Mammary epithelial cell (primary cell): ENCODE results near the gene CIROP.

Source experiments
- CTCF ChIP-seq, 2 donors: IDR thresholded peaks in 1 of 2; conservative IDR thresholded peaks in 1 of 2; 2 replicates each; pipeline ENCODE4 v1.5.1; 2011 to 2012; ENCODE audit warnings: inconsistent platforms in 2 of 2, low read length in 2 of 2, mild to moderate bottlenecking in 2 of 2, control low read depth in 1 of 2, low read depth in 1 of 2; ENCODE audit not compliant: insufficient read depth in 1 of 2; ENCODE audit errors: extremely low read depth in 1 of 2
- EZH2 ChIP-seq: IDR thresholded peaks from 2 replicates; pipeline ENCODE4 v1.6.1; 2012; ENCODE audit warnings: low read length, inconsistent platforms, borderline replicate concordance

- TF ChIP-seq CTCF (conservative IDR thresholded peaks at IDR 0.05 in 1 of 2, IDR thresholded peaks at IDR 0.05 in 1 of 2; ENCODE audit: extremely low read depth in 1 of 2, insufficient read depth in 1 of 2, low read depth in 1 of 2, low read length in 2 of 2): no peak
- TF ChIP-seq EZH2: no peak
These were observed 32.5 kb upstream of the CIROP start for GRCh38 chr14:23137192-23137812.
